AG04449 (cell line): ENCODE data around the gene KAZN.

ENCODE experiments used
- CTCF ChIA-PET: fragments of 350-600 bp; formaldehyde crosslinking; extraction: SDS; loops from one replicate; lab custom pipeline; 2021; ENCODE audit warnings: antibody characterized with exemption; lab: Yijun Ruan, JAX
- POLR2A ChIA-PET: fragments of 400-600, 350-600 bp; formaldehyde crosslinking; extraction: SDS; loops from one replicate; lab custom pipeline; 2020; ENCODE audit warnings: antibody characterized with exemption, inconsistent platforms; lab: Yijun Ruan, JAX
- DNase-seq: peaks from one replicate; pipeline ENCODE4 v3.0.0-alpha.2; 2010; ENCODE audit warnings: low read depth, low spot score
- H3K4me3 ChIP-seq: 2 replicates; pipeline ENCODE4 v1.5.1; 2011; ENCODE audit warnings: low read depth, mild to moderate bottlenecking, control low read depth, low read length
- CTCF ChIP-seq: IDR thresholded peaks from one replicate; pipeline ENCODE4 v1.5.1; 2011; ENCODE audit warnings: mild to moderate bottlenecking, moderate library complexity, low read length, control low read depth, inconsistent platforms; ENCODE audit not compliant: insufficient read depth; ENCODE audit errors: missing control alignments

Gene KAZN

DNA sequence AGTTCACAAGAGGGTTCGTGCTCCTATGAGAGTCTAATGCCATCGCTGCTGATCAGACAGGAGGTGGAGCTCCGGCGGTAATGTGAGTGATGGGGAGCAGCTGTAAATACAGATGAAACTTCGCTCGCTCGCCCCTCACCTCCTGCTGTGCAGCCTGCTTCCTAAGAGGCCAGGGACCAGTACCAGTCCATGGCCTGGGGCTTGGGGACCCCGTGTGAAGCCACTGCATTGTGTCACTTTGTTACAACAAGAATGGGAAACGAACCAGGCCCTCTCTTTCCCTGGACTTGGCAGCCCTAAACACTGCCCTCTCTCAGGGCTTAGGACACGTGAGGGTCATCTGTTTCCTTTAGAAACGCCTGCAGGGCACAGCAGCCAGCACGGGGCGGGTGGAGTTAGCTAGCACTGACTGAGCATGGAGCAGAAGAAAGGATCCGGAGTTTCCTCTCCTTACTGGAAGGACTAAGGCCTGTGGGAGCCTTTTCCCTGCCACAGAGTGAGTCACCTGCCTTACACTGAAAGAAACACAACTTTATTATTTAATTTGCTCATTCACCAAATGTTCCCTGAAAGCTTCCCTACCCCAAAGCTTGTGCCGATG is 369.9 kb downstream of the KAZN start:
- POLR2A ChIA-PET, result interaction anchor here (1.2 to 2.1 kb wide), 3 partner anchors 20 to 42 kb away, joined by 3 to 11 read pairs (median 4); no protein-coding TSS in a partner anchor
- CTCF ChIA-PET, result interaction anchor here (0.7 to 1.4 kb wide), 6 partner anchors 17 to 60 kb away, joined by 3 read pairs; no protein-coding TSS in a partner anchor
- no peak for TF ChIP-seq CTCF
- peak; percentile 71 for DNase-seq
- peak overlapping the region; percentile 20; the same call in 1 of the 2 replicates for H3K4me3 ChIP-seq

- no peak overlapping the region for H3K4me3 ChIP-seq
- TF ChIP-seq CTCF, result no peak
- ChIA-PET CTCF (interaction anchor here (0.7 to 1.3 kb wide), 5 partner anchors 17 to 59 kb away, joined by 3 read pairs; no protein-coding TSS in a partner anchor), POLR2A (interaction anchor here (1.2 to 2.1 kb wide), 3 partner anchors 21 to 43 kb away, joined by 3 to 11 read pairs (median 4); no protein-coding TSS in a partner anchor)
- no peak for DNase-seq
Observed at GRCh38 chr1:14969006-14969405, 370.5 kb downstream of the KAZN start.

DNA sequence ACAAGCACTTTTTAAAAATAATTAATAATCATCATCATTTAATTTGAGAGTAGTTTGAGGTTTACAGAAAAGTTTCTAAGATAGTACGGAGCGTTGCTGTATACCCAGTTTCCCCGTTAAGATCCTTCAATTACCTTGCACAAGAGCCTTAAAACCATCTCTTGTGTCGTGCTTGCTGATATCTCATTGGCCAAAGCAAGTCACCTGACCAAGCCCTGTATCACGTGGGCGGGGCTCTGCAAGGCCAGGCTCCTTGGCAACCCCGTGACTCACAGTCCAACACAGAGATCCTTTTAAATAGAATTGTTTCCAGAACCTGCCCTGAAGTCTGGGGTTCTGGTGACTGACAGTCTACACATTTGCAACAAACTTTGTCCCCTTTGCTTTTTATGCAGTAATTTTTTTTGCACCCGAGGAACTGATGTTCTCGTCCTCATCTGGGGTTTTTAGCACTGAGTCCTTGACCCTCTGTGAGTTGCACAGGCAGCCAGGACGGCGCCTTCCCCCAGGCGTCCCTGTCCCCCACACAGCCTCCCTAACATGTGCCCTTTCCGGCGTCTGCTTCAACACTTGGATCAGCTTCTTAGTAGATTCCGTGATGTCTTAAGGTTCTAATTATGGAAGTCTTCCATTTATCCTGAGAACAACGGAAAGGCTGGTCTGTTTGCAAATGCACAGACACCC is 371.8 kb downstream of the KAZN start:
- peak overlapping the region; percentile 6 for H3K4me3 ChIP-seq
- no peak for TF ChIP-seq CTCF
- ChIA-PET CTCF (interaction anchor here (1.2 to 1.8 kb wide), 2 partner anchors 57 to 77 kb away, joined by 4 read pairs; no protein-coding TSS in a partner anchor), POLR2A (no interaction called here)
- DNase-seq, result peak; percentile 67

DNA sequence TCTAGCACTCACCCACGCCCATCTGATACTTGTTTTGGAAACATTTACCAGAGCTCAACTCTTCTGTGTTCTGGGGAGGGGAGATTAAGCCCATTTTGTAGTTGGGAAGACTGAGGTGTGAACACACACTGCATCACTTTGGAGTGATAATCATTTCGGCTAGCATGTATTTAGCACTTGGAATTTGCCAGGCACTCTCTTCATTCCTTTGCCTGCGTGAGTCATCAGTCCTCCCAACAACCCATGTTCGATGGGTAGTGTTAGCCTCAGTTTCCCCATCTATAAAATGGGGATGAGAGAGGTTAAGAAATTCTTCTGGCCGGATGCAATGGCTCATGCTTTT is 372.3 kb downstream of the KAZN start:
- ChIA-PET POLR2A (interaction anchor here (1.1 kb wide), 1 partner anchor 24 kb away, joined by 9 read pairs; no protein-coding TSS in a partner anchor), CTCF (interaction anchor here (1.2 to 1.8 kb wide), 3 partner anchors 17 to 76 kb away, joined by 3 to 4 read pairs (median 4); no protein-coding TSS in a partner anchor)
- TF ChIP-seq CTCF, result no peak
- no peak overlapping the region; the same call in 1 of the 2 replicates for H3K4me3 ChIP-seq
- DNase-seq, result no peak

GRCh38 chr1:14971221-14971620 is 372.7 kb downstream of the KAZN start:
- ChIA-PET CTCF (interaction anchor here (1.2 to 1.8 kb wide), 3 partner anchors 17 to 76 kb away, joined by 3 to 4 read pairs (median 4); no protein-coding TSS in a partner anchor), POLR2A (interaction anchor here (1.1 kb wide), 1 partner anchor 25 kb away, joined by 9 read pairs; no protein-coding TSS in a partner anchor)
- TF ChIP-seq CTCF, result no peak
- no peak for DNase-seq
- H3K4me3 ChIP-seq, result no peak overlapping the region

- no peak for TF ChIP-seq CTCF
- no peak overlapping the region for H3K4me3 ChIP-seq
- ChIA-PET CTCF (interaction anchor here (1.5 kb wide), 1 partner anchor 16 kb away, joined by 3 read pairs; no protein-coding TSS in a partner anchor), POLR2A (no interaction called here)
- DNase-seq, result no peak
Observed at GRCh38 chr1:14972107-14972506, 373.6 kb downstream of the KAZN start.
